WTC11 (cell line): ENCODE measurements around the gene CALCB.

Source experiments
- CBFB ChIP-seq: sonication (generic); formaldehyde crosslinking; IDR thresholded peaks from 2 replicates; pipeline ENCODE4 v1.8.1; 2022; ENCODE audit warnings: mild to moderate bottlenecking, low read depth, missing genetic modification reagents
- CTCF ChIP-seq: fragments of 200-600 bp; IDR thresholded peaks from 2 replicates; pipeline ENCODE4 v1.8.0; 2022; ENCODE audit warnings: antibody characterized with exemption
- SP1 ChIP-seq: sonication (generic); formaldehyde crosslinking; conservative IDR thresholded peaks from 2 replicates; pipeline ENCODE4 v1.8.1; 2022; ENCODE audit warnings: missing genetic modification reagents
- ZNF121 ChIP-seq: sonication (generic); formaldehyde crosslinking; IDR thresholded peaks from 2 replicates; pipeline ENCODE4 v1.8.0; 2023; ENCODE audit warnings: missing genetic modification reagents

GRCh38 chr11:15027956-15028355 lies 45.4 kb upstream of the CALCB start:
- no peak for TF ChIP-seq CTCF
- no peak for TF ChIP-seq ZNF121 (CRISPR knock-in tag)
- no peak for TF ChIP-seq SP1 (CRISPR knock-in tag)
- no peak for TF ChIP-seq CBFB (CRISPR knock-in tag)
